ENCODE data around the gene CCNI2.

The CCNI2 gene

DNA sequence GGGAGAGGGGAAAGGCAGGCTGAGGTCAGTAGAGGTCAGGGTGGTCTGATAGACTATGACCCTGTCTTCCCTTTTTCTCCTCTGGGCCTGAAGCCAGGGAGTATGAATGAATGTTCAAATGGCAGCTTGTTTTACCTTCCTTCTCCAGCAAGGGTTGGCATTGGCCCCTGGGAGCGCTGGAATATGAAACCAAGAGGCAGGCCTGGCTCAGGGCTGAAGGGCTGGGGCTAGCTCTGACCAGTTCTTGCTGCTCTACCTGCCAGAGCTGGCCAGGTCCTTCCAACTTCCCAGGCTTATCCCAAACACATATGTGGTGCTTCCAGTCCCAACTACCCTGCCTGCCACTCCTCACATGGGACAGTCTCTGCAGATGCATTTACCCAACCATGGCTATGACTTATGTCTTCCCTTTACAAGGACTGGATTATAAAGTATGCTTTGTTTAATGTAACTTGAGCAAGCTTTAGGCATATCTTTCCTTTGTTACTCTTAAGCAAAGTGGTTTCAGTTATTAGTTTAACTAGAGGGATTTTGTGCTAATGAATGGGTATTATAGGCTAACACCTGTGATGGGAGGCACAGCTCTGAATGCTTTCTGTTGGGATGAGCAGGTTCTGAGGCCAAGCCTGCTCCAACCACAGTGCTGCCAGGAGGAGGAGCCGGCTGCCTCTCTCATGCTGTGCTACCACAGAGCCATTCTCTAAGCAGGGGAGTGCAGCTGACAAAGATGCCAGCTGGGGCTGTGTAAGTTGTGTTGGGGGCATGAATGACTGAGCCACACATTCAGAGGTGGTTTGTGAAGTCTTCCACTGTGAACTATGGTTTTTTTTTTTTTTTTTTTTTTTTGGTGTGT, 6.1 kb downstream of the CCNI2 start:
- Histone ChIP-seq H3K9ac (no peak overlapping the region), H3K36me3 (peaks cover 0 to 8% (median 3%) of the 10 kb centered on the region in 11 experiments; a peak in 11 of 22 replicates), H3K4me3 (no peak overlapping the region), H3K27ac (no peak overlapping the region), H3K4me2 (no peak overlapping the region), H3K9me3 (replicated peaks in 1 of 11) (peaks cover 0 to under 1% (median 0%) of the 10 kb centered on the region in 11 experiments; a peak in 1 of 22 replicates), H4K20me1 (no peaks in the 10 kb centered on the region), H3K27me3 (peaks cover 0 to 6% (median 2%) of the 10 kb centered on the region in 11 experiments; a peak in 12 of 22 replicates), H3K4me1 (no peaks in the 10 kb centered on the region)
- no peak for TF ChIP-seq Cebpa-rat (IDR thresholded peaks at IDR 0.05)

DNA sequence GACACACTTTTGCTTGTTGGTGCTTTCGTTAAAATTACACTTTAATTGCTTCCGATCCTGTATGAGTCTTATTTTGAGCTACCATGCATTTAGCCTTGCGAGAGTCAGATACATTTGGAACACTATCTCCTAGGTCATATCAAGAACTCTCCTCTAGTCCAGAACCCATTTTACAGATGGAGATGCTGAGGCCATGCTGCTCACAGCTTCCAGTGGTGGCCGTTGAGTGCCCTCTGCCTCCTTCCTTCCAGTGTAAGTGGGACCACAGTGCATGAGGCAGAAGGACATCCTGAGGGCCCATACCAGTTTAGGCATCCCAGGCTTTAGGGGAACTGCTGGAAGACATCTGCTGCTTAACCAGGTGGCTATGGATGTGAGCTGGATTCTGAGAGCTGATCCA, 6.9 kb downstream of the CCNI2 start:
- Histone ChIP-seq H3K4me2 (no peak overlapping the region), H3K4me1 (no peaks in the 10 kb centered on the region), H3K4me3 (no peak overlapping the region), H3K27ac (no peak overlapping the region), H3K36me3 (peaks cover 0 to 15% (median 10%) of the 10 kb centered on the region in 11 experiments; a peak in 12 of 22 replicates), H4K20me1 (no peaks in the 10 kb centered on the region), H3K9ac (no peak overlapping the region), H3K27me3 (no peaks in the 10 kb centered on the region; a peak in 1 of 22 replicates), H3K9me3 (replicated peaks in 1 of 11) (no peaks in the 10 kb centered on the region)
- no peak for TF ChIP-seq Cebpa-rat (IDR thresholded peaks at IDR 0.05)

DNA sequence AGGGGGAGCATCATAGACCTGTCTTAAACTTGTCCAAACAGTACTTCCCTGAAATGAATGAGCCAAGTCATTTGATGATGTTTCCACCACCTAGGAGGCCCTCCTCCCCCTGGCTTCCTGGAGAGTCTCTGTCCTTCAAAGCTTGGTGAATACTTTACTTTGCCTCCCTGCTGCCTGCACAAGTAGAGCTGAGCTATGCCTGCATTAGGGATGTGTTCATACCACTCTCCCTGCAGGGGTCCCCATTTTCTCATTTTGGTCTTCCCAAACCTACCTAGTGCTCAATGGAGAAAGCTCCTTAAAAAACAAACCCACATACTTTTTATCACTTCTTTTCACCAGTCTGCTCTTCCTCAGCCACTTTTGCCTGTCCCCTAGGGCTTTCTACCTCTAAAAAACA, 7.7 kb downstream of the CCNI2 start:
- H3K9ac ChIP-seq: no peak overlapping the region
- no peak overlapping the region for H3K27ac ChIP-seq
- TF ChIP-seq Cebpa-rat (IDR thresholded peaks at IDR 0.05): no peak
- no peak overlapping the region for H3K4me3 ChIP-seq
- no peaks in the 10 kb centered on the region for H3K27me3 ChIP-seq
- peaks cover 4 to 24% (median 14%) of the 10 kb centered on the region in 11 experiments; a peak in 15 of 22 replicates for H3K36me3 ChIP-seq
- H3K9me3 ChIP-seq (replicated peaks in 1 of 11): no peaks in the 10 kb centered on the region
- no peaks in the 10 kb centered on the region for H3K4me1 ChIP-seq
- H4K20me1 ChIP-seq: no peaks in the 10 kb centered on the region
- no peak overlapping the region for H3K4me2 ChIP-seq

- H3K9me3 ChIP-seq (replicated peaks in 1 of 11): no peaks in the 10 kb centered on the region
- no peak for TF ChIP-seq Cebpa-rat (IDR thresholded peaks at IDR 0.05)
- H3K27ac ChIP-seq: no peak overlapping the region
- H3K4me2 ChIP-seq: no peak overlapping the region
- no peaks in the 10 kb centered on the region for H4K20me1 ChIP-seq
- H3K36me3 ChIP-seq: peaks cover 12 to 40% (median 23%) of the 10 kb centered on the region in 11 experiments; a peak in 16 of 22 replicates
- no peak overlapping the region for H3K9ac ChIP-seq
- no peaks in the 10 kb centered on the region for H3K27me3 ChIP-seq
- peaks cover 0 to 11% (median 0%) of the 10 kb centered on the region in 10 experiments; a peak in 5 of 20 replicates for H3K4me1 ChIP-seq
- H3K4me3 ChIP-seq: no peak overlapping the region
Observed at GRCh38 chr5:132756542-132756941, 9.3 kb downstream of the CCNI2 start.

DNA sequence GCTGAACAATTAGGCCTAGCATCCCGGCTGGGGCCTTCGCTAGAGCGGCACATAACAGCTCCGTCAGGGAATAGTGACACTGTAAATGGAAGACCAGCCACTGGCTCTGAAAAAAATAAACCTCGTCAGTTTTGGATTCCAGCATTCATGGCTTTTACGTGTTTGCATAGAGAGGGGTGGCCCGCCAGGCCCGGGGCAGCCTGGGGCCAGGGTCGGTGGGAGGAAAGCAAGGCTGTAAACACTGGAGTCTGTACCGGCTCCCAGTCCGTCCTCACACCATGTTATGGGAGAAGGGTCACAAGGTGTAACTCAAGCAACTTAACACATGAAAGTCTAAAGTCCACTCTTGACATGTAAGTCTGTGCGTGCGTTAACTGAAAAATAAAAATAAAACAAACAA, 11.2 kb downstream of the CCNI2 start:
- no peak overlapping the region for H3K27ac ChIP-seq
- H3K36me3 ChIP-seq: peaks cover 12 to 51% (median 30%) of the 10 kb centered on the region in 11 experiments; a peak in 19 of 22 replicates
- H3K4me1 ChIP-seq: peaks cover 0 to 26% (median 6%) of the 10 kb centered on the region in 10 experiments; a peak in 10 of 20 replicates
- no peaks in the 10 kb centered on the region for H3K27me3 ChIP-seq
- H3K4me3 ChIP-seq: no peak overlapping the region
- TF ChIP-seq Cebpa-rat (IDR thresholded peaks at IDR 0.05): no peak
- no peak overlapping the region for H3K9ac ChIP-seq
- H3K9me3 ChIP-seq (replicated peaks in 1 of 11): no peaks in the 10 kb centered on the region
- H4K20me1 ChIP-seq: no peaks in the 10 kb centered on the region
- no peak overlapping the region for H3K4me2 ChIP-seq

DNA sequence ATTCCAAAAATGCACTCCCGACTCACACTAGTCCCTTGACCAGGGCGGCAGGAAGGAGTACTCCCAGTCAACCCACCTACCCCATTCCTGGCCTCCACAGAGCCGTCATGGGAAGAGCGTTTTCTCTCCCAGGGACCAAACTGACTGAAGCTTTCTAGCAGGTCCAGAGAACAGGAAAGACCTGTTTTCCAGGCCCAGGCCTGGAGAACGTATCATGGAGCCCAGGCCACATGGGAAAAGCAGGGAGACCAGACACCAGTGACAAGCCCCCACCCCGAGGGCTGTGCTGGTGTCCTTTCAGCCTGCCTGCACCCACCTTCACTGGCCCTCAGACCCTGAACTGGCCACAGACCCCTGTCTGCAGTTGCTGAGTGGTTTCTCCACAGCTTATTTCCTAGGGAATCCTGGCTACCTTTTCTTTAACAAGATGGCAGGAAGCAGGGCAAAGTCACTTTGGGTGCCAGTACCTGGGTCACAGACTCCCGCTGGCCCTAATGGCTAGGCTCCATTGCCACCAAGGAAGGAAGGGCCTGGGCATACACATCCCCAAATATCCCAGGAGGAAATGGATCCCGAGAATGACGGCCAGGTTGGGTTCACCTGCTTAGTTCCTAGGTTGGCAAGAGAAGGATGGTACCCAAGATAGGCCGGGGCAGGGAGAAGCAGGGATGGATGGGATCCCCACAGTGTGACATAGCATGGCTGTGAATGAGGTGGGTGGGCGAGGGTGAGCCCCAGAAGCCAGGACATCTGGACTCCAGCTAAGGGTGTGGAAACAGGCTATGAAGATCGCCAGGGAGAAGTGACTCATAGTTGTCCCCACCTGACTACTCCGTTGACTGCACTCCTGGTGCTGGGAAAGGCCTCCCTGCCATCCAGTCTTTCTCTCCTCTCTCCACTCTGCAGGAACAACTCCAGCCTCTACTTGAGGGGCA, 12.2 kb downstream of the CCNI2 start:
- no peak overlapping the region for H3K9ac ChIP-seq
- H3K4me3 ChIP-seq: no peak overlapping the region
- no peak overlapping the region for H3K4me2 ChIP-seq
- H3K27me3 ChIP-seq: no peaks in the 10 kb centered on the region
- H3K4me1 ChIP-seq: peaks cover 0 to 32% (median 10%) of the 10 kb centered on the region in 10 experiments; a peak in 10 of 20 replicates
- H4K20me1 ChIP-seq: no peaks in the 10 kb centered on the region
- no peak overlapping the region for H3K27ac ChIP-seq
- no peak for TF ChIP-seq Cebpa-rat (IDR thresholded peaks at IDR 0.05)
- peaks cover 12 to 60% (median 32%) of the 10 kb centered on the region in 11 experiments; a peak in 19 of 22 replicates for H3K36me3 ChIP-seq
- no peaks in the 10 kb centered on the region for H3K9me3 ChIP-seq (replicated peaks in 1 of 11)

GRCh38 chr5:132760049-132760420, 12.8 kb downstream of the CCNI2 start:
- Histone ChIP-seq H3K27ac (no peak overlapping the region), H3K9me3 (replicated peaks in 1 of 11) (no peaks in the 10 kb centered on the region), H3K27me3 (no peaks in the 10 kb centered on the region), H3K9ac (no peak overlapping the region), H3K4me1 (peaks cover 0 to 34% (median 11%) of the 10 kb centered on the region in 10 experiments; a peak in 10 of 20 replicates), H3K4me2 (no peak overlapping the region), H3K36me3 (peaks cover 12 to 67% (median 38%) of the 10 kb centered on the region in 11 experiments; a peak in 20 of 22 replicates), H4K20me1 (no peaks in the 10 kb centered on the region), H3K4me3 (no peak overlapping the region)
- no peak for TF ChIP-seq Cebpa-rat (IDR thresholded peaks at IDR 0.05)

DNA sequence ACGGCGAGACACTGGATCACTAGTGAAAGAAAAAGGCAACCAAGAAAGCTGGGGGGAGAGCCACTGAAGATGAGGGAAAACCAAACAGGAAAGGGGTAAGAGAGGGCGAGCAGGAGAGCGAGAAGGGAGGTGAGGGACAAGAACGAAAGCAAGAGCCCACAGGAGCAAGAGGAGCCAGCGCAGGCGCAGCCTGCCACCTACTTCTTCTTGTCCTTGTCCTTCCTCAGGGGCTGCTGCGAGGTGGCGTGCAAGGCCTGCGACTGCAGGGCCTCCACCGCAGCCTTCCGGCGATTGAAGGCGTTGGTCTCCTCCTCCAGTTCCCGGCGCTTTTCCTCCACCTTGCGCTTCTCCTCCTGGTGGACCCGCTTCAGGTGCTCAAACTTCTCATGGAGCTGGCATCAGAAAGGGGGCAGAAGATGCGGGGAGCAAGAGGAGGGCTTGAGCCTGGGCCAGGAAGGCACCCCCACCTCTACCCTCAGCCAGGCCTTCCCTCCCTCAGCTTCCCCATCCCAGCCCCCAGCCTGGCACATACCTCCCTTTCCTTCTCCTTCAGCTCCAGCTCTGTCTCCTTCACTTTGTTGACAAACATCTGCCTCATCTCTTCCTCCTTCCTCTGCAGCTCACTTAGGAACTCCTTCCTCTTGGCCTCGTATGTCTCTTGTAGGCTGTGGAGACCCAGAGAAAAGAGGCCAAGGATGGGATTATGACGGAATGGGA, 13.5 kb downstream of the CCNI2 start:
- no peaks in the 10 kb centered on the region for H3K27me3 ChIP-seq
- no peak overlapping the region for H3K4me3 ChIP-seq
- H3K9me3 ChIP-seq (replicated peaks in 1 of 11): no peaks in the 10 kb centered on the region
- H3K4me2 ChIP-seq: peak overlapping the region in 1 of 11 experiments; percentile 11; a peak in 1 of 22 replicates
- H4K20me1 ChIP-seq: no peaks in the 10 kb centered on the region
- peaks cover 12 to 73% (median 38%) of the 10 kb centered on the region in 11 experiments; a peak in 20 of 22 replicates for H3K36me3 ChIP-seq
- H3K9ac ChIP-seq: no peak overlapping the region
- peaks cover 0 to 34% (median 13%) of the 10 kb centered on the region in 10 experiments; a peak in 12 of 20 replicates for H3K4me1 ChIP-seq
- H3K27ac ChIP-seq: no peak overlapping the region
- TF ChIP-seq Cebpa-rat (IDR thresholded peaks at IDR 0.05): no peak
